ENCODE measurements around the gene CXorf51B.
"Not testable (repeated sequence)": the region's sequence is repeated elsewhere in the genome, so short reads cannot be mapped to it uniquely, and the experiment has no call there.

The CXorf51B gene

DNA sequence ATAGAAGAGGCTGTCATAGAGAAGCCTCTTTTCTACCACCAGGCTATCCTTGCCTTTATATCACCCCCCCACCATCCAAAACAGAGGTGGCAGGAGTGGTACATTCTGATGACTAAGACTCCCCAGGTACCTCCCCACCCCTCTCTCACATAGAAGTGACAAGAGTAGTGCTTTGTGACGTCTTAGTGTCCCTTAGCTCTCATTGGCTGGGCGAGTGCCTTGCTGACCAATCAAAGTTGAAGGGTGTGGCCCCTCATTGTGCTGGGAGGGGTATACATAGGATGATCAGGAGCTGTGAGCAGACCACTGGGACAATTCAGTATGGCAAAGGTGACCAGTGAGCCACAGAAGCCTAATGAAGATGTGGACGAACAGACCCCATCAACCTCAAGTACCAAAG lies at the start of gene CXorf51B:
Gene CXorf51B, plus strand, starts transcription at position 301 of the 400 bp plus-strand sequence. Its CDS starts 21 bp downstream, at position 322.
- not testable (repeated sequence) for FAIRE-seq

GRCh38 chrX:146814644-146815043 lies 5.1 kb downstream of the CXorf51B start, which contains the start of gene CXorf51A:
Gene CXorf51A (minus strand): TSS chrX:146814744. CDS start chrX:146814723, 21 bp downstream.
- not testable (repeated sequence) for FAIRE-seq

GRCh38 chrX:146831994-146832393 lies 22.4 kb downstream of the CXorf51B start:
- FAIRE-seq: no peak

GRCh38 chrX:146854281-146854680 lies 44.7 kb downstream of the CXorf51B start:
- FAIRE-seq: no peak

Data from islet of Langerhans (tissue), 1 donor.